NCI-H1092 (cell line): ENCODE data around the gene SOAT2.
"Not testable (repeated sequence)": the region's sequence is repeated elsewhere in the genome, so short reads cannot be mapped to it uniquely, and the experiment has no call there.

ENCODE experiments used
- DNase-seq: peaks from one replicate; lab custom pipeline; 2025; lab: John Stamatoyannopoulos, UW

SOAT2 gene

GRCh38 chr12:53079226-53080117 is 23.8 kb upstream of the SOAT2 start, which contains the start of gene SPRYD3:
Gene SPRYD3 (minus strand): TSS chr12:53079390. CDS start chr12:53079333, 57 bp downstream.
- DNase-seq, result peak; percentile 87

GRCh38 chr12:53082637-53083175 is 20.6 kb upstream of the SOAT2 start:
- no peak for DNase-seq

GRCh38 chr12:53086361-53086760 is 16.9 kb upstream of the SOAT2 start:
- no peak for DNase-seq

- no peak for DNase-seq
These were observed 13.2 kb upstream of the SOAT2 start for GRCh38 chr12:53090105-53090504.

- DNase-seq, result no peak
These were observed 12.7 kb upstream of the SOAT2 start for GRCh38 chr12:53090554-53090953.

GRCh38 chr12:53091756-53092155 is 11.5 kb upstream of the SOAT2 start:
- no peak for DNase-seq

- no peak for DNase-seq
These were observed 9.4 kb upstream of the SOAT2 start for GRCh38 chr12:53093777-53094393.

- no peak for DNase-seq
These were observed 8.9 kb upstream of the SOAT2 start for GRCh38 chr12:53094394-53094787.

- not testable (repeated sequence) for DNase-seq
These were observed 8.3 kb upstream of the SOAT2 start for GRCh38 chr12:53094796-53095595.

- not testable (repeated sequence) for DNase-seq
These were observed 7.7 kb upstream of the SOAT2 start for GRCh38 chr12:53095596-53095895.

GRCh38 chr12:53096089-53096741 is 7.1 kb upstream of the SOAT2 start:
- no peak for DNase-seq

GRCh38 chr12:53096759-53097158 is 6.5 kb upstream of the SOAT2 start:
- DNase-seq, result no peak

GRCh38 chr12:53097207-53097563 is 6.1 kb upstream of the SOAT2 start:
- no peak for DNase-seq

- DNase-seq, result peak; percentile 13
These were observed 5.5 kb upstream of the SOAT2 start, which contains the start of gene IGFBP6 for GRCh38 chr12:53097564-53098353. Gene IGFBP6 (plus strand): TSS chr12:53097667. CDS start chr12:53097718, 51 bp downstream.

- DNase-seq, result no peak
These were observed 4.8 kb upstream of the SOAT2 start for GRCh38 chr12:53098354-53098981.

GRCh38 chr12:53099071-53099882 is 4.0 kb upstream of the SOAT2 start:
- DNase-seq, result peak; percentile 27

- no peak for DNase-seq
These were observed 2.7 kb upstream of the SOAT2 start for GRCh38 chr12:53100466-53101151.

GRCh38 chr12:53101266-53101665 is 2.0 kb upstream of the SOAT2 start:
- DNase-seq, result no peak
